GM19035 (cell line): Measurements from ENCODE around the gene TAF1B.

Experiments used
- ATAC-seq: cut with Tn5 transposase; IDR thresholded peaks from one replicate; pipeline ENCODE4 v1.9.1; 2021; ENCODE audit not compliant: unreplicated experiment

The TAF1B gene

DNA sequence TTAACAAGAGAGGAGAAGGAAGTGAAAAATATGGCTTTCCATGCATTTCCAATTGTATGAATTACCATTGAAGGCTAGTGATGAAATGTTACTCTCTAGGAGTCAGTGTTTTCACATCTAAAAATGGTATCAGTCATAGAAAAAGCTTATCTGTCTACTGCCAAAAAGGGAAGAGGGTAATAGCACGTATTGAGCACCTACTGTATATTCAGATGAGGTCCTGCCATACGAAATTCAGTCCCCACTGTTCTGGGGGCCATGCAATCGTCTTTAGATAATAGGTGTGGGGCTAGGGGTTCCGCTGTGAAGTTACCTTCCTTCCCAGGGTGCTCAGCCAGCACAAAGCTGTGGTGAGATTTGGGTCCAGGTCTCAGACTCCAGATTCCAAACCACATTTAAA, 94.0 kb downstream of the TAF1B start:
- no peak for ATAC-seq

GRCh38 chr2:9937968-9938367, 94.7 kb downstream of the TAF1B start:
- ATAC-seq: no peak

- ATAC-seq: no peak
Measured at GRCh38 chr2:9939587-9940485, 96.6 kb downstream of the TAF1B start.

- ATAC-seq: no peak
Measured at GRCh38 chr2:9941196-9941995, 98.1 kb downstream of the TAF1B start.

DNA sequence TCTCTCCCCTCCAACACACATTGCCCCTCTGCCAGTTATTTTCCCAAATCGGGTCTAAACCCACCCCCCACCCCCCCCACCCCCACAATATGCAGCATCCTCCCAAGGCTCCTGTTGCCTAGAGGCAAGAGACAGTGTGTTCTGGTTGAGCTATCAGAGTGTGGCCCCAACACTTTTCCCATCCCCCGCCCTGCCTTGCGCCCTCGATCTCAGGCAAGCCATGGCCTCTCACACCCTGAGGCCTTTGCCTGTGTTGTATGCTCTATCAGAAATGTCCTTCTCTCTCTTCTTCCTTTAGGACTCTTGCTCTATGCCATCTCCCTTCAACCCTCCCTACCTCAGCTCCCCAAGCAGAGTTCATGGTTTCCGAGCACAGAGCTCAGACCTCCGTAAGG, 98.7 kb downstream of the TAF1B start:
- no peak for ATAC-seq

- no peak for ATAC-seq
Measured at GRCh38 chr2:9944330-9944758, 101.1 kb downstream of the TAF1B start.

DNA sequence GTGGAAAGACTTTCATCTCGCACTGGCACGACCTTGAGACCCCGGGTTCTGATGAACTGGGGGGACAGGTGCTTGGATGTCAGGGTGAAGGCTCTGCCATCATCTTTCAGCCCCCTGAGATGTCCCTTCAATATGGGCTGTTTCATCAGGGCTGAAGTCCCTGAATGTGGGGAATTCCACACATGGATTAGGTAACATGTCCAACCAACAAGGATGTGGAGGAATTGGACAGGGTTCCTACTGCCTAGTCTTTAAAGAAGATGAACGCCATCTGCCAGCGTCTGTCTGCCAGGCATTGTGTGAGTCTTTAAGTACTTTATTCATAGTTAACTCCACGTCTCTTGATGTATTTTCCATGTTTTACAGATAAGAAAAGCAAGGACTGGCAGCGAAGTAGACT, 102.3 kb downstream of the TAF1B start:
- no peak for ATAC-seq

GRCh38 chr2:9946076-9946475, 102.8 kb downstream of the TAF1B start:
- ATAC-seq: no peak

GRCh38 chr2:9946818-9947217, 103.5 kb downstream of the TAF1B start:
- ATAC-seq: no peak

DNA sequence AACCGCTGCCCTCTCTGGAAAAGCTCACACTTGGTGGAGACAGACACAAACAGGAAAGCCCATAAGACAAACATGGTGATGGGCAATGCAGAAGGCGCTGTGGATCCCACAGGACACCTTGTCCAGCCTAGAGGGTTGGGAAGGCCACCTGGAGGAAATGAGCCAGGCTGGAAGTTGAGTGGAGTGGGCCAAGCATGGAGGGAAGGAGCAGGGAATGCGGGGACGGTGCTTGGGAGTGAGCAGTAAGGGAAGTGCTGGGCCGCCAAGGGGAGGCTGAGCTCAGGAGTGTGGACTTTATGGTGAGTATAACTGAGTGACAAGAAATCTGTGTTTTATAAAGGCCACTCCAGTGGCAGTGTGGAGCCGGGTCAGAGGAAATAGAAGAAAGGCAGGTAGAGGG, 105.4 kb downstream of the TAF1B start:
- no peak for ATAC-seq

DNA sequence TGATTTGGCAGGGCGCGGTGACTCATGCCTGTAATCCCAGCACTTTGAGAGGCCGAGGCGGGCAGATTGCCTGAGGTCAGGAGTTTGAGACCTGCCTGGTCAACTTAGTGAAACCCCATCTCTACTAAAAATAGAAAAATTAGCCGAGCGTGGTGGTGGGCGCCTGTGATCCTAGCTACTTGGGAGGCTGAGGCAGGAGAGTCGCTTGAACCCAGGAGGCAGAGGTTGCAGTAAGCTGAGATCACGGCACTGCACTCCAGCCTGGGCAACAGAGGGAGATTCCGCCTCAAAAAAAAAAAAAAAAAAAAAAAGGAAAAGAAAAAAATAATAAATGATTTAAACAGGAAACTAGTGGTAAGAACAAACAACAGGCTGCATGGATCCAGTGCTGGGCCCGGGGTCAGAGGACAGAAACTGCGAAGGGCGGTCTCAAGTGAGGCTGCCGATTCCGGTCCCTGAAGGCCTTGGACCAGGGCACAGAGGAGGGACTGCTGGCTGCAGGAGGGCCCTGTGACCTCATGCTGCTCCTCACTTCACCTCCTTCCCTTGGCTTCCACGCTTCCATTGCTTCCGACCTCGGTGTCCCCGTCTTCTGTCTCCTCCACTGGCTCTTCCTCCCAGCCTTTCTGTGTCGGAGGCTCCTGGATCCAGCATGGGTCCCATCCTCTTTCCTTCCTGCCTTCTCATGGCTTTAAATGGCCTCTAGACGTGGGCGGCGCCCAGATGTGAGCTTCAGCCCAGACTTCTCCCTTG, 106.1 kb downstream of the TAF1B start:
- no peak for ATAC-seq

DNA sequence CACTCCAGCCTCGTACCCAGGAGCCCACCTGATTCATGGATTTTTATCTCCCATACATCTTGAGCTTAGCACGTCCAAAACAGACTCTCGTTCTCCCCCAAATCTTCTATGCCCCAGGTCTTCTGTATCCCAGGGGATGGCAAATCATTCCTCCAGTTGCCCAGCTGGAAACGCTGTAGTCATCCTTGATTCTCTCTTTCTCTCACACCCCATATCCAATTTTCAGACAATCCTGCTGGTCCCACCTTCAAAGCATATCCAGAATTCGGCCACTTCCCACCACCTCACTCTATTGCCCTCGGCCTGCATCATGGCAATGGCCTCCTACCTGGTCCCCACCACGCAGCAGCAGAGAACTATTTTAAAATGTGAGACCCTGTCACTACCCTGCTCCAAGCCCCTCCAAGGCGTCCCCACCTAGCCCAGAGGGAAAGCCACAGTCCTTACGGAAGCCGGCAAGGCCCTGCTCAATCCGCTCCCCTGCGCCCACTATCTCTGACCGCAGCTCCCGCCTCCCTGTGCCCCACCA, 106.8 kb downstream of the TAF1B start:
- ATAC-seq: no peak

- peak; percentile 32 for ATAC-seq
Measured at GRCh38 chr2:9950521-9951271, 107.4 kb downstream of the TAF1B start.

GRCh38 chr2:9951272-9951521, 107.9 kb downstream of the TAF1B start:
- no peak for ATAC-seq

DNA sequence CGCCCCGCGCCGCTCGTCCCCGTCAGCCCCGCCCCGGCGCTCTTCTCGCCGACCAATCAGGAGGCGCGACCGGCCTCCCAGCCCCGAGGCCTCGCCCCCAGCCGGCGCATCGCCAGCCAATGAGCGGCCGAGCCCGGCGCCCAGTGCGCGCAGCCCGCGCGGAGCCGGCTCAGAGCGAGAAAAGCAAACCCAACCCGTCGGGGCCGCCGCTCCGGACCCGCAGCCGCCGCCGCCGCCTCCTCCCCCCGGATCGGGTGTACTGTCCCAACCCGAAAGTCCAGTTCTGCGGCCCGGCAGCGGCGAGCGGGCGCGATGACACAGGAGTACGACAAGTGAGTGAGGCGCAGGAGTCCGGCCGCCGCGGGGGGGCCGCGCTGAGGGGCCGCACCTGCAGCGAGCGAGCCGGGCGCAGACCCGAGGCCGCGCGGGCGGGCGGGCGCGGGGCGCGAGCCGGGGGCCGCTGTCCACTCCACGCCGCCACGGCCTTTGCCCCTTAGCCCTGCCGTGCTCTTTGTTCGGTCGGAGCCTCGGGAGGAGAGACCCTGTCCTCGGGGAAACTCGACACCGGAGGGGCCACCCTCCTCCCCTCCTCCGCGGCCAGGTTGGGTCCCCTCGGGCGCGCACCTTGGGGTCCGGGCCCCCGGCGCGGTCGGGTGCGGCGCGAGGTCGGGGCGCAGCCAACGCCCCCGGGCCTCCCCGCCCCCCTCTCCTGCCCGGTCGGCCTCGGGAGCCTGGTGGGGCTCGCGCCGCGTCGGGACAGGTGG, 108.4 kb downstream of the TAF1B start, which contains the start of gene GRHL1:
TSS of gene GRHL1 (plus strand) at position 172 of the 764 bp plus-strand sequence. CDS start at position 313, 141 bp downstream.
- ATAC-seq: peak; percentile 95

DNA sequence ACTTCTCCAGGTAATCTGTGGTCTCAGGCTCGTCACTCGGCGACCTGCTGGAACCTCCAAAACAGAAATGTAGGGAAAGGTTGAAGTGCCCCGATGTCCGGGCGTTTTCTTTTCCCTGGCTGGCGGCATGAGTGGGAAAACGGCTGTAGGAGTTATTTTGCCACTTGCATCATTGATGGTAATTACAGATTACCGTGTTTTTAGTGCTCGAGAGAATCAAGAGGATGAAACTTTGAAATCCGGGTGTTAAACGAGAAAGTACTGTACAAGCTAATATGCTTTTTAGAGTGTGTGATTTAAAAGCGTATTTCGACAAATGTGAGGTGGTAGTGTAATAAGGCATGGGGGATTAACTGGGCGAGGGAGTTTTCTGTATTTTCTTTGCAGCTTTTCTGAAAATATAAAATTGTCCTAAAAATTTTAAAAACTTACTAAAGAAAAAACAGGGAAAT, 109.0 kb downstream of the TAF1B start:
- no peak for ATAC-seq

- ATAC-seq: no peak
Measured at GRCh38 chr2:9952856-9953503, 109.7 kb downstream of the TAF1B start.

GRCh38 chr2:9954136-9954535, 110.9 kb downstream of the TAF1B start:
- ATAC-seq: no peak

- ATAC-seq: no peak
Measured at GRCh38 chr2:9958057-9958456, 114.8 kb downstream of the TAF1B start.
